Measurements from ENCODE around the gene TADA3.

TADA3 gene

DNA sequence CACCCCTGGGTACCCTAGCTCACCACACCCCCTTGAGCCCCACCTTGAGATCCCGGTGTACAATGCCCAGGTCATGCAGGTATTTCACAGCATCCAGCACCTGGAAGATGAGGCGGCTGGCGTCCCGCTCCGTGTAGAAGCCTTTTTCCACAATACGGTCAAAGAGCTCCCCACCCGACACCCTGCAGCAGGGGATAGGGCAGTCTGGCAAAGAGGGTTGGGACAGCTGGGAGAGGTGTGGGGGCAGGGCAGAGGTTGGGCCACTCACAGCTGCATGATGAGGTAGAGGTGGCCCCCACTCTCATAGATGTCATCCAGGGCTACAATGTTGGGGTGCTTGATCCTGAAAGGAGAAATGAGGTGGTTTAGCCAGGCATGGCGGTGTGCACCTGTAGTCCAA is 29.4 kb downstream of the TADA3 start:
- in situ Hi-C loops (cut with MboI; ENCODE audit: low sequenced_read_pairs), result no loop called here

DNA sequence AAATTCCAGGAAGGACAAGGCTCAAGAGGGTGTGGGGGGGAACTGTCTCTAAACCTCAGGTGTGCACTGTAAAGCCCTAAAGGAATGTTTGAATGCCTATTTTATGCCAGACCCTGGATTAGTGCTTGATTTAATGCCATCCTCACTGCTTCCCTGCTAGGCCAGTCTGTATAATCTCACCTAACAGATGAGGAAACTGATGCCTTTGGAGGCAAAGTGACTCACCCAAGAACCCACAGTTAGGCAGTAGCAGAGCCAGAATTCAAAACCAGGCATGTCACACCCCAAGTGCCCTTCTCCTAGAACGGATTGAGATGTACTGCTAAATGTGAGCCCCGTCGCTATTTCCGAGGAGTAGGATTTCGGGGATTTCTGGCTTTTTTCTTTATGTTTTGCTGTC is 30.4 kb downstream of the TADA3 start:
- in situ Hi-C loops (cut with MboI; ENCODE audit: low sequenced_read_pairs), result no loop called here

DNA sequence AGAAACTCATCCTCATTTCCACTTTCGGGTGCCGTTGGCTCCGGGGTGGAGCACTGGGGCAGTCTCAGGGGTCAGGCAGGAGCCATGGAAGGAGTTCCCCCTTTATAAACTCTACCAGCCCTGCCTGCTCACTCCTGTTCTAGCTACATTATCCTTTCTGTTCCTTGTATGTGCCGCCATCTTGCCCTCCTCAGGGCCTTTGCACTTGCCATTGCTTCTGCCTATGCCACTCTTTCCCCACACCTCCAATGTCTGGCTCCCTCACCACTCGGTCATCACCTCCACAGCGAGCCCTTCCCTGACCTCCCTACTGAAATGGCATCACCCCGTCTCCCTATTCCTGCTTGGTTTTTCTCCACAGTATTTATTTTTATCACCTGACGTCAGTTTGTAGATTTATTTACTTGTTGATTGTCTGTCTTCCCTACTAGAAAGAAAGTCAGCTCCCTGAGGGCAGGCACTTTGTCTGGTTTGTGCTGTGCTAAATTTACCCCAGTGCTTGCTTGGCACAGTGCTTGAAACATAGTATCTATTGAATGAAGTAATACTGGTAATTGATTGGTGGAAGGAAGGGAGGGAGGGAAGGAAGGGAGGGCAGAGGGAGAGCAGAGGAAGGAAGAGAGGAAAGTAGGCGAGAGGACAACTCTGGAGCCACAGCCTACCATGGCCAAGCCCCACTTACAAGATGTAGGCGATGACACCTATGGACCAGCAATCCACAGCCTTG is 31.3 kb downstream of the TADA3 start:
- in situ Hi-C loops (cut with MboI; ENCODE audit: low sequenced_read_pairs), result no loop called here

DNA sequence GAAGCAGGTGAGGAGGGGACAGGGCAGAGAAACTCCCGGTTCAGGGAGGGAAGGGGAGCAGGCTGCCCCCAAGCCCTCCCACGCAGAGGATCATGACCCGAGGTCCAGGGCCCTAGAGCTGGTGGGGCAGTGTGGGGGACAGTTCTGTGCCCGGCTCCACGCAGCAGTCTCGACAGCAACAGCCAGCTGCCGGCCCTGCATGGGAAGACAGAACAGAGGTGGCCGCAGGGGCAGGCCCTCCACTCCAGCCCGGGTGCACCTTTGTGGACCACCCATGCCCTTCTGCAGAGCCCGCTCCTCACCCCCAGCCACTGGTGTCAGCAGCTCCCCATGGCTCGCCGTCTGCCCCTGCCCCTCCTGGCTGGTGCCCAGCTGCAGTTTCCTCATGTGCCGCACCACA is 34.8 kb downstream of the TADA3 start:
- in situ Hi-C loops (cut with MboI; ENCODE audit: low sequenced_read_pairs), result no loop called here

DNA sequence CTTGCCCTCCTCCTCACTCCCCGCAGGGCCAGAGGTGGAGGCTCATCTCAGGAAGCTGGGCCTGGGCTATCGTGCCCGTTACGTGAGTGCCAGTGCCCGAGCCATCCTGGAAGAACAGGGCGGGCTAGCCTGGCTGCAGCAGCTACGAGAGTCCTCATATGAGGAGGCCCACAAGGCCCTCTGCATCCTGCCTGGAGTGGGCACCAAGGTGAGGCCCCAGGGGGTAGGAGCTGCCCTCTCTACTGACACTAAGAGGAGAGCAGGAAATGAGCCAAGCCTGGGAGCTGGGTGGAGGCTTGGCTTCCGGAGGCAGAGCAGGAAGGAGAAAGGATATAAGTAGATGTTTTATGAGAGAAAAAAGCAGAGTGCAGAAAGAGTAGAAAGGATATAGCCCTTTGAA is 37.6 kb downstream of the TADA3 start:
- in situ Hi-C loops (cut with MboI; ENCODE audit: low sequenced_read_pairs), result no loop called here

DNA sequence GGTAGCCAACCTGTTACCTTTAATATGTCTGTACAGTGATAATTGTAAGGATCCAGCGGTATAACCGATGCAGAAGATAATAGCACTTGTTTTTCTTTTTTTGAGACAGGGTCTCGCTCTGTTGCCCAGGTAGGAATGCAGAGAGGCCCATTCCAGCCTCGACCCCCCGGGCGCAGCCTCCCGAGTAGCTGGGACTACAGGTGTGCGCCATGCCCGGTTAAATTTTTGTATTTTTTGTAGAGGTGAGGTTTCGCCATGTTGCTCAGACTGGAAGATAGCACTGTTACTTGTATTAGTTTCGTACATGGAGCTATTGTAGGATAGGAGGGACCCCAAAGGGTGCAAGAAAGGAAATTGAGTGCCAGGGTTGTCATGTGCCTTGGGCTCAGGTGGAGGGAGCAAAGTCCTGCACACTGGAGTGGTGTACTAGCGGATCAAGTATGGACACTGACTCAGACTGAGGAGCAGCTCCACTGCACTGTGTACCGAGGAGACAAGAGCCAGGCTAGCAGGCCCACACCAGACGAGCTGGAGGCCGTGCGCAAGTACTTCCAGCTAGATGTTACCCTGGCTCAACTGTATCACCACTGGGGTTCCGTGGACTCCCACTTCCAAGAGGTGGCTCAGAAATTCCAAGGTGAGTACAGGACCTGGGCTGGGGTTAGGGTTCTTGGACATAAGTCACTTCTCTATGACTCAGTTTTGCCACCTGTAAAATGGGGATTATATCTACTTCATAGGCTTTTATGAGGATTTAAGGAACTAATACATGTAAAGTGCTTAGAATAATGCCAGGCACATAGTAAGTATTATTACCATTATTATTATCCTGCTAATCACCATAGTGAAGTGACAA is 41.5 kb downstream of the TADA3 start:
- in situ Hi-C loops (cut with MboI; ENCODE audit: low sequenced_read_pairs), result no loop called here

DNA sequence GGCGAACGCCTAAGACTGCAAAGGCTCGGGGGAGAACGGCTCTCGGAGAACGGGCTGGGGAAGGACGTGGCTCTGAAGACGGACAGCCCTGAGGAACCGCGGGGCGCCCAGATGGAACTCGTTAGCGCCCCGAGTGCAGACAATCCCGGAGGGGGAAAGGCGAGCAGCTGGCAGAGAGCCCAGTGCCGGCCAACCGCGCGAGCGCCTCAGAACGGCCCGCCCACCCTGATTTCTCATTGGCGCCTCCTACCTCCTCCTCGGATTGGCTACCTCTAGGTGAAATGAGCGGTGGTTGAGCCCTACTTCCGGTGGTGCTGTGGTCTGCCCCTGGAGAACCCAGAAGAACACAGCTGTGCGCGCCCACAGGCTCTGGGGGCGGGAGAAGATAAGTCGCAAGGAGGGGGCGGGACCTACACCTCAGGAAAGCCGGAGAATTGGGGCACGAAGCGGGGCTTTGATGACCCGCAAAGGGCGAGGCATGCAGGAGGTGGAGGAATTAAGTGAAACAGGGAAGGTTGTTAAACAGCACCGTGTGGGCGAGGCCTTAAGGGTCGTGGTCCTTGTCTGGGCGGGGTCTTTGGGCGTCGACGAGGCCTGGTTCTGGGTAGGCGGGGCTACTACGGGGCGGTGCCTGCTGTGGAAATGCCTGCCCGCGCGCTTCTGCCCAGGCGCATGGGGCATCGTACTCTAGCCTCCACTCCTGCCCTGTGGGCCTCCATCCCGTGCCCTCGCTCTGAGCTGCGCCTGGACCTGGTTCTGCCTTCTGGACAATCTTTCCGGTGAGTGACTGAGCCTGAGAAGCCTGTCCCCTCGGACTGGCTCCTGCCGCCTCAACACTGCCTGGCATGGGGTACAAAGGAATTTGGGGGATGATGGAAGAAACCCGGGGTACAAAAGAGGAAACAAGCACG is 42.4 kb downstream of the TADA3 start, which contains the start of gene OGG1:
TSS of gene OGG1 (plus strand) at position 308 of the 911 bp plus-strand sequence. CDS start at position 643, 335 bp downstream.
- in situ Hi-C loops (cut with MboI; ENCODE audit: low sequenced_read_pairs), result no loop called here

DNA sequence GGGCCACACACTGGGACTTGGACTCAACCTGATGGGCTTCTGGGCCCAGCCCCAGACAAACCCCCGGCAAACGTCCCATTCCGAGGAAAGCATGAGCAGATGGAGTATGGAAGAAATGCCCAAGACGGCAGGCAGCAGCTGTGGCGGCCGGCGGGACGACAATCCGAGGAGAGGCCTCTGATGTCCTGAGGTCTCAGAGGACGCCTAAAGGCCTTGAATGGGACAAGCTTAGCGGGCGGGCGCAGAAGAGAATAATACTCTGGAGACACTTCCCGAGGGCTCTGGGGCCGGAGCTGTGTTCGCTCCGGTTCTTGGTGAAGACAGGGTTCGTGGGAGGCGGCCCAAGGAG is 43.0 kb downstream of the TADA3 start:
- in situ Hi-C loops (cut with MboI; ENCODE audit: low sequenced_read_pairs), result no loop called here

DNA sequence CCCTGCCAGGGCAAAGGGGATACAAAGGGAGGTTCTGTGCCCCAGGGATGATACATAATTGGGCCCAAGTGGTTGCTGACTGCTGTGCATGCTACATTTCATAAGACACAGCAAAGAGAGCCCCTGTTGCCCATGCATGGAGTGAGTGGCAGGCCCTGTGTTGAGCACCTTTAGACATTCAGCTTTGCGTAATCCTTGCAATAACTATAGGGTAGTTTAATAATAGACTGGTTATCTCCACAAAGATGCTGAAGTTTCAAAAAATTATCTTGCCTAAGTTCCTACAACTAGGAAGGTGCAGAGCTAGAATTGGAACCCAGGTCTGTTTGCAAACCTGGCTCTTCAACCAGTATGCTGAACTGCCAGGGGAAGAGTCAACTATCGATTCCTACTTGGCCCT is 44.2 kb downstream of the TADA3 start:
- in situ Hi-C loops (cut with MboI; ENCODE audit: low sequenced_read_pairs), result no loop called here

DNA sequence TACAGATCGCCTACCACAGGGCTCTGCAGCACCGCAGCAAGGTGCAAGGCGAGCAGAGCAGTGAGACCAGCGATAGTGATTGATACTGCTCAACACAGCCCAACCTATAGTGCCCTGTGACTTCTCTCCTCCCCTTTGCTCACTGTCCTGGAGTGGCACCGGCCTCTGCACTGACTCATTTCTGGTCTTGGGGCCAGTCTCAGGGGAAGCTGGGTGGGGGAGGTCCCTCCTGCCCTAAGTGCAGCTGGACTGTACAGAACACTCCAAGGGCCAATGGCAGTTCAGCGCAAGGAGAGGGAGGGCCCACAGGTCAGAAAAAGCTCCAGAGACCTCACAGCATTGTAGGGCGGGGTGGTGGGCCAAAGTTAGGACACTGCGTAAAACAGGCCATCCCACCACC is 45.0 kb downstream of the TADA3 start:
- in situ Hi-C loops (cut with MboI; ENCODE audit: low sequenced_read_pairs), result no loop called here

DNA sequence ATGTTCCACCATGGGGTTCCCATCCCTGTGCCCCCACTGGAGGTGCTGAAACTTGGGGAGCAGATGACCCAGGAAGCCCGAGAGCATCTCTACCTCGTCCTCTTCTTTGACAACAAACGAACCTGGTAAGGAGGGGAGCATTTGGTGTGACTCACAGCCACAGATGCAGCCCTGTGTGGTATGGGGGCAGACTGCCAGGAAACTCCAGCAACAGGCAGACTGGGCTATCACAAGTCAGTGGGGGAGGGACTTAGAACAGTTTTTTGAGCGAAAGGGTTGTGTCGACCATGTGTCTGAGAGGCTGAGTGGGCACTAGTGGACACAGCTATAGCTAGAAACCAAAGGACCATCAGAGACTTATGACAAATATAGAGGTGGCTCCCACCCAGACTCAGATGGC is 45.9 kb downstream of the TADA3 start:
- in situ Hi-C loops (cut with MboI; ENCODE audit: low sequenced_read_pairs), result no loop called here

DNA sequence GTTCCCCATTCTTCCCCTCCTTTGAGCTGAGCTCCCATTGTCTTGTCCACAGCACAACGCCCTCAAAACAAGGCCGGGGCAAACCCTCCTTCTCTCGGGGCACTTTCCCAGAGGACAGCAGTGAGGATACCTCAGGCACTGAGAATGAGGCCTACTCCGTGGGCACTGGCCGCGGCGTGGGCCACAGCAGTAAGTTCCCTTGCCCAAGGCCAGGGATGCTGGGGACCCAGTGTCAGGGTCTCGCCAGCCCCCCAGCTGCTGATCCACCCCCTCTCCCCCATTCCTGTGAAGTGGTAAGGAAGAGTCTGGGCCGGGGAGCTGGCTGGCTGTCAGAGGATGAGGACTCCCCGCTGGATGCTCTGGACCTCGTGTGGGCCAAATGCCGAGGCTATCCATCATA is 46.8 kb downstream of the TADA3 start:
- in situ Hi-C loops (cut with MboI; ENCODE audit: low sequenced_read_pairs), result no loop called here

DNA sequence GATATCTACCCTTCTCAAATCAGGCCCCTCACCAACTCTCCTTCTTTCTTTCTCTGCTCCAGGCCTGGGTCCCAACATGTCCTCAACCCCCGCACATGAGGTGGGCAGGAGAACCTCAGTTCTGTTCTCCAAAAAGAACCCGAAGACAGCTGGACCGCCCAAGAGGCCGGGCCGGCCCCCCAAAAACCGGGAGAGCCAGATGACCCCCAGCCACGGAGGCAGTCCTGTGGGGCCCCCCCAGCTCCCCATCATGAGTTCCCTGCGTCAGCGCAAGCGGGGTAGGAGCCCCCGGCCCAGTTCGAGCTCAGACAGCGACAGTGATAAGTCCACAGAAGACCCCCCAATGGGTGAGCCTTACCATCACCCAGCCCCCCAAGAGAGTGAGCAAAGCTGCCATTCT is 48.1 kb downstream of the TADA3 start:
- in situ Hi-C loops (cut with MboI; ENCODE audit: low sequenced_read_pairs), result no loop called here

DNA sequence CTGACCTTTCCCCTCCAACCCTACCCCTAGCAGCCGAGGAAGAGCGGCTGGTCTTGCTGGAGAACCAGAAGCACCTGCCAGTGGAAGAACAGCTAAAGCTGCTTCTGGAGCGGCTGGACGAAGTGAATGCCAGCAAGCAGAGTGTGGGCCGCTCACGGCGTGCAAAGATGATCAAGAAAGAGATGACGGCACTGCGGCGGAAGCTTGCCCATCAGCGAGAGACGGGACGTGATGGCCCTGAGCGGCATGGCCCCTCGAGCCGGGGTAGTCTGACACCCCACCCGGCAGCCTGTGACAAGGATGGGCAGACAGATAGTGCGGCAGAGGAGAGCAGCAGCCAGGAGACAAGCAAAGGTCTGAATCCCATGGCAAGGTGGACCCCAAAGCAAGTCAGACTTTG is 48.7 kb downstream of the TADA3 start:
- in situ Hi-C loops (cut with MboI; ENCODE audit: low sequenced_read_pairs), result no loop called here

DNA sequence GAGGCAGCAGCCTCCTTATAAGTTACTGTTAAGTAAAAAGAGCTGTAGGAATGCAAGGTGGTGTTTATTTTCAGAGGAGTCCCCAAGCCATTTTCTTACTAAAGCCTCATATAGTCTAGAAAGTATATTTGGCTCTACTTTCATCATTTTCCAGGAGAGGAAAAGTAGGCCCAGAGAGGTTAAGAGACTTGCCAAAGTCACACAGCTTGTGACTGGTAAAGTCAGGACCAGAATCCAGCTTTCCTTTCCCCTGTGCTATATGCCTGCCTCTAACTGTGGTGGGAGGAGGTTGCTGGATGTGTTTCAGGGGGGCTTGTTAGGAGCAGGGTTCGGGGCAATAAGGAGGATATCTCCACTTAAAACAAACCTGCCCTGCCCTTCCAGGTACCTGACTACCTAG is 49.7 kb downstream of the TADA3 start:
- in situ Hi-C loops (cut with MboI; ENCODE audit: low sequenced_read_pairs), result no loop called here

DNA sequence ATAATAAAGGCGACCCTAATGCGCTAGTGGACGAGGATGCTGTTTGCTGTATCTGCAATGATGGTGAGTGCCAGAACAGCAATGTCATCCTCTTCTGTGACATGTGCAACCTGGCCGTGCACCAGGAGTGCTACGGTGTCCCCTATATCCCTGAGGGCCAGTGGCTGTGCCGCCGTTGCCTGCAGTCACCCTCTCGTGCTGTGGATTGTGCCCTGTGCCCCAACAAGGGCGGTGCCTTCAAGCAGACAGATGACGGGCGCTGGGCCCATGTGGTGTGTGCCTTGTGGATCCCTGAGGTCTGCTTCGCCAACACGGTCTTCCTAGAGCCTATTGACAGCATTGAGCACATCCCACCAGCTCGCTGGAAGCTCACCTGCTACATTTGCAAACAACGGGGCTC is 53.1 kb downstream of the TADA3 start:
- in situ Hi-C loops (cut with MboI; ENCODE audit: low sequenced_read_pairs), result no loop called here

DNA sequence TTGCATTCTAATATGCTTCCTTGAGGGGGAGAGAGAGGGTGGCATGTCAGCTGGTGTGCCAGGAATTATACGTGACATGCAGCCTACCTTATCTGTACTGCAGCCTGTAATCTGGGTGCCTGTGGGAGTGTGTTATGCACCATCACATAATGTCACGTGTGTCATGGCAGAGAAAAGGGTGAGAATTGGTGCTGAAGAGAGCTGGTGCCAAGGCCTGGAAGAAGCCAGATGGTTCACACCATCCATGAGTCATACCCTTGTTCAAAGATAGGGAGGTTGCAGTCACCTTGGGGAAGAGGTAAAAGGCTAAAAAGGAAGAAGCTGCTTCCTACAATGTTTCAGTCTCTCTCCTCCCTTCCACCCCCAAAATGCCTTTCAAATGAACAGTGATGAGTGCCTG is 55.4 kb downstream of the TADA3 start:
- in situ Hi-C loops (cut with MboI; ENCODE audit: low sequenced_read_pairs), result no loop called here

DNA sequence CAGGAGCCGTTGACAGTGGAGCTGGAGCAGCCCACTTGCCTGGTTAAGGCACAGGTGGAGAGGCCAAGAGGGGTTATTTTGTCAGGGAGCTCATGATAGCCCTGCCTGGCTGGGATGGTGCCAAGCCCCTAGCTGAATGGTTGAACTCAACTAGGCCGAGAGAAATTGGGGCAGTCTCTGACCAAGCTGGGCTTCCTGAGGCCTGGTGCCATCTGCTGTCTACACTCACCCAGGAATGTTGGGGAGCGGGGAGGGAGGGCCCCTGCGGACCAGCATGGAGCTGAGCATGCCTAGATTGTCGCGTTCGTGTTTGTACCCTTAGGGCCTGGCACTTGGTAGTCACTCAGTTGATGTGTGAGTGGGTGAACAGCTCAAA is 59.5 kb downstream of the TADA3 start:
- in situ Hi-C loops (cut with MboI; ENCODE audit: low sequenced_read_pairs), result no loop called here

DNA sequence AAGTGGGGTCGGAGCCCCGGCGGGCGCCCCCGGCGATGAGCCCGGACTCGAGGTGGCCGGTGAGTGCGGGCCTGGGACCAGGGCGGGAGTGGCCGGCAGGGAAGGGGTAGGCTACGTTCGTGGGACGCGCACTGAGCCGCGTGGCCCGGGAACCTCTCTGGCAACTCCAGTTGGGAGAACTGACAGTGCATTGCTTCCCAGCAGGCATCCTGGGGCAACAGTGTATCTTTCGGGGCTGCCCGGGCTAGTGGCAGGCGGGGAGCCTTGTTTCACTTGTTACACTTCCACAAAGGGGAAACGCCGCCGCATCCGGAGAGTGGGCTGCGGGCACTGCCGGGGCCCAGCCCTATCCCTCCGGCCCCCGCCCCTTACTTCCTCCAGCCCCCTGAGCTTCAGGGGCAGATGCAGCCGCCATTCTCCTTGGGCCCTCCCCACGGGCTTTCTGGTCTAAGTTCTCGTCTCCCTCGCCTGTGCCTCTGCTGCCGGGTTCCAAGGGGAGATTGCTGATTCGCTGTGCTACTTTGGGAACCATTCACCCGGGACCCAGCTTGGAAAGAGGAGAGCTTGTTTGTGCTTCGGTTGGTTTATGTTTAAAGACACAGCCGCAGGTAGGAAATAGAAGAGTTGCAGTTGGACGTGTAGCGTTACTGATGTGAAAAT is 60.1 kb downstream of the TADA3 start:
- in situ Hi-C loops (cut with MboI; ENCODE audit: low sequenced_read_pairs), result no loop called here

DNA sequence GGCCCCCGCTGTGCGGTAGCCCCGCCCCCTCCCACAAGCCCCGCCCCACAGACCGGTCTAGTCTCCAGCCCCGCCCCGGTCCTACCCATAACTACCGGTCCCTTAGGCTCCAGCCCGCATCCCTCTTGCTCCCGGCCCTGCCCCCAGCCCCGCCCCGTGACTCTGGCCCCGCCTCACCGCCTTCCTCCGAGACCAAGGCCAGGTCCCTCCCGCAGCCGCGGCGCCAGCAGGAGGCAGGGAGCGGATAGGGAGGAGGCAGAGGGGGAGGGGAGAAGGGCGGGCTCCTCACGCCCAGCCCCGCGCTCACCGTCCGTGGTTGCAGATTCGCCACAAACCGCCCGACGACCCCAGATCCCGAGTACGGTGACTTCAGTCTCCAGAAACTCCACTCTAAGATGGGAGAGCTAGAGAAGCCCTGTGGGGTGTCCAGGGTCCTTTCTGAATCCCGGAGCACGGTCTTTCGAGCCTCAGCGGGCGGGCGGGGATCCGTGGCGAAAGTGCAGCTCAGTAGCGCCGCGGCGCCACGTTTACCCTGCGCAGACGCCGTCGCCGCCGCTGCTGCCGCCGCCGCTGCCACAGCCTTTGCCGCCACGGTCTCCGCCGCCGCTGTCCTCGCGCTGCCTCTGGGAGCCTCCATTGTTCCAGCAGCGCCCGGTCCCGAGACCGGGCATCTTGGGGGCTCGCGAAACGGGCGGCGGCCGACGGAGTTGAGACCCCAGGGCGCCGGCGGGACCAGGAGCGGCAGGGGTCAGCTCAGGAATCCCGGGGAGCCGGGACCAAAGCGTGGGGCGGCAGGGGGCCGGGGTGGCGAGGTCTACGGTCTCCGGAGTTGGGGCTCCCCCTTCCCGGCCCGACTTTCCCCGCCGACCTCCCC is 60.8 kb downstream of the TADA3 start, which contains the start of gene BRPF1:
TSS of gene BRPF1 (plus strand) at position 530 of the 874 bp plus-strand sequence. CDS start 2,406 bp downstream, outside the sequence.
- in situ Hi-C loops (cut with MboI; ENCODE audit: low sequenced_read_pairs), result no loop called here

All from hTERT RPE-1 (cell line).